Measurements from ENCODE around the gene WBP11. TPM values are rescaled to one million over a fixed set of nuclear protein-coding genes. Genes with fewer than 3 reads are reported as not detected.

The WBP11 gene
- total and polyA plus RNA-seq, 2 of the 13 experiments (the other 11 are each of a cell fraction or from before 2014, with no cell fraction given): 7.6 to 31.0 TPM

GRCh38 chr12:14741153-14741552 is 62.1 kb downstream of the WBP11 start (continued):
- TF ChIP-seq, protein P1, sequence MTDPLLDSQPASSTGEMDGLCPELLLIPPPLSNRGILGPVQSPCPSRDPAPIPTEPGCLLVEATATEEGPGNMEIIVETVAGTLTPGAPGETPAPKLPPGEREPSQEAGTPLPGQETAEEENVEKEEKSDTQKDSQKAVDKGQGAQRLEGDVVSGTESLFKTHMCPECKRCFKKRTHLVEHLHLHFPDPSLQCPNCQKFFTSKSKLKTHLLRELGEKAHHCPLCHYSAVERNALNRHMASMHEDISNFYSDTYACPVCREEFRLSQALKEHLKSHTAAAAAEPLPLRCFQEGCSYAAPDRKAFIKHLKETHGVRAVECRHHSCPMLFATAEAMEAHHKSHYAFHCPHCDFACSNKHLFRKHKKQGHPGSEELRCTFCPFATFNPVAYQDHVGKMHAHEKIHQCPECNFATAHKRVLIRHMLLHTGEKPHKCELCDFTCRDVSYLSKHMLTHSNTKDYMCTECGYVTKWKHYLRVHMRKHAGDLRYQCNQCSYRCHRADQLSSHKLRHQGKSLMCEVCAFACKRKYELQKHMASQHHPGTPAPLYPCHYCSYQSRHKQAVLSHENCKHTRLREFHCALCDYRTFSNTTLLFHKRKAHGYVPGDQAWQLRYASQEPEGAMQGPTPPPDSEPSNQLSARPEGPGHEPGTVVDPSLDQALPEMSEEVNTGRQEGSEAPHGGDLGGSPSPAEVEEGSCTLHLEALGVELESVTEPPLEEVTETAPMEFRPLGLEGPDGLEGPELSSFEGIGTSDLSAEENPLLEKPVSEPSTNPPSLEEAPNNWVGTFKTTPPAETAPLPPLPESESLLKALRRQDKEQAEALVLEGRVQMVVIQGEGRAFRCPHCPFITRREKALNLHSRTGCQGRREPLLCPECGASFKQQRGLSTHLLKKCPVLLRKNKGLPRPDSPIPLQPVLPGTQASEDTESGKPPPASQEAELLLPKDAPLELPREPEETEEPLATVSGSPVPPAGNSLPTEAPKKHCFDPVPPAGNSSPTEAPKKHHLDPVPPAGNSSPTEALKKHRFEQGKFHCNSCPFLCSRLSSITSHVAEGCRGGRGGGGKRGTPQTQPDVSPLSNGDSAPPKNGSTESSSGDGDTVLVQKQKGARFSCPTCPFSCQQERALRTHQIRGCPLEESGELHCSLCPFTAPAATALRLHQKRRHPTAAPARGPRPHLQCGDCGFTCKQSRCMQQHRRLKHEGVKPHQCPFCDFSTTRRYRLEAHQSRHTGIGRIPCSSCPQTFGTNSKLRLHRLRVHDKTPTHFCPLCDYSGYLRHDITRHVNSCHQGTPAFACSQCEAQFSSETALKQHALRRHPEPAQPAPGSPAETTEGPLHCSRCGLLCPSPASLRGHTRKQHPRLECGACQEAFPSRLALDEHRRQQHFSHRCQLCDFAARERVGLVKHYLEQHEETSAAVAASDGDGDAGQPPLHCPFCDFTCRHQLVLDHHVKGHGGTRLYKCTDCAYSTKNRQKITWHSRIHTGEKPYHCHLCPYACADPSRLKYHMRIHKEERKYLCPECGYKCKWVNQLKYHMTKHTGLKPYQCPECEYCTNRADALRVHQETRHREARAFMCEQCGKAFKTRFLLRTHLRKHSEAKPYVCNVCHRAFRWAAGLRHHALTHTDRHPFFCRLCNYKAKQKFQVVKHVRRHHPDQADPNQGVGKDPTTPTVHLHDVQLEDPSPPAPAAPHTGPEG (CRISPR knock-in tag; IDR thresholded peaks at IDR 0.05): no peak
- TF ChIP-seq ZNF292 (CRISPR knock-in tag; IDR thresholded peaks at IDR 0.05; ENCODE audit: borderline replicate concordance, low read depth) (peak; percentile 63; the same call in 1 of the 2 replicates), FOXA3 (CRISPR knock-in tag; IDR thresholded peaks at IDR 0.05) (peak; percentile 56; the same call in 1 of the 2 replicates), CHD2 (IDR thresholded peaks at IDR 0.05; ENCODE audit: low read depth, low read length) (no peak), MIER3 (CRISPR knock-in tag; IDR thresholded peaks at IDR 0.05; ENCODE audit: borderline replicate concordance) (peak; percentile 42; the same call in 1 of the 2 replicates), HNF1A (IDR thresholded peaks at IDR 0.05; ENCODE audit: low read depth) (peak; percentile 92), HNF1A (CRISPR knock-in tag; IDR thresholded peaks at IDR 0.05; ENCODE audit: borderline replicate concordance) (peak; percentile 75; the same call in 1 of the 2 replicates), ISL2 (CRISPR knock-in tag; IDR thresholded peaks at IDR 0.05) (peak; percentile 54; the same call in 1 of the 2 replicates), ZNF644 (CRISPR knock-in tag; IDR thresholded peaks at IDR 0.05; ENCODE audit: low read depth) (peak; percentile 58; the same call in 1 of the 2 replicates), SOX6 (IDR thresholded peaks at IDR 0.05) (no peak), SOX6 (CRISPR knock-in tag; IDR thresholded peaks at IDR 0.05) (peak; percentile 63), ADNP (CRISPR knock-in tag; IDR thresholded peaks at IDR 0.05) (0 out of 2 replicates have a peak, but pooled peaks have one; percentile 24), HMGA1 (CRISPR knock-in tag; conservative IDR thresholded peaks at IDR 0.05) (no peak), TCF7 (IDR thresholded peaks at IDR 0.05; ENCODE audit: low read depth) (no peak), ERF (CRISPR knock-in tag; IDR thresholded peaks at IDR 0.05) (0 out of 2 replicates have a peak, but pooled peaks have one; percentile 18), MEIS2 (CRISPR knock-in tag; IDR thresholded peaks at IDR 0.05) (0 out of 2 replicates have a peak, but pooled peaks have one; percentile 28), ZNF724P (CRISPR knock-in tag; IDR thresholded peaks at IDR 0.05; ENCODE audit: borderline replicate concordance) (no peak), CREB1 (IDR thresholded peaks at IDR 0.05) (no peak), CREB1 (CRISPR knock-in tag; IDR thresholded peaks at IDR 0.05) (peak; percentile 28; the same call in 1 of the 2 replicates), SNRNP70 (IDR thresholded peaks at IDR 0.05; ENCODE audit: low read depth, low read length) (no peak), KAT2B (IDR thresholded peaks at IDR 0.05; ENCODE audit: borderline replicate concordance, low read depth, low read length) (0 out of 2 replicates have a peak, but pooled peaks have one; percentile 16)
- TF ChIP-seq, protein P2, sequence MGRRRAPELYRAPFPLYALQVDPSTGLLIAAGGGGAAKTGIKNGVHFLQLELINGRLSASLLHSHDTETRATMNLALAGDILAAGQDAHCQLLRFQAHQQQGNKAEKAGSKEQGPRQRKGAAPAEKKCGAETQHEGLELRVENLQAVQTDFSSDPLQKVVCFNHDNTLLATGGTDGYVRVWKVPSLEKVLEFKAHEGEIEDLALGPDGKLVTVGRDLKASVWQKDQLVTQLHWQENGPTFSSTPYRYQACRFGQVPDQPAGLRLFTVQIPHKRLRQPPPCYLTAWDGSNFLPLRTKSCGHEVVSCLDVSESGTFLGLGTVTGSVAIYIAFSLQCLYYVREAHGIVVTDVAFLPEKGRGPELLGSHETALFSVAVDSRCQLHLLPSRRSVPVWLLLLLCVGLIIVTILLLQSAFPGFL (CRISPR knock-in tag; IDR thresholded peaks at IDR 0.05): no peak
